ENCODE results near the gene ZGRF1.

- TF ChIP-seq TBL1XR1 (IDR thresholded peaks at IDR 0.05; ENCODE audit: low read depth, low read length) (no peak), EZH2 (IDR thresholded peaks at IDR 0.05; ENCODE audit: borderline replicate concordance, control insufficient read depth, low read depth, low read length) (no peak), JUND (IDR thresholded peaks at IDR 0.05; ENCODE audit: low read depth, low read length) (no peak), CREM (IDR thresholded peaks at IDR 0.05; ENCODE audit: low read depth) (no peak)
- TF ChIP-seq, protein P1, sequence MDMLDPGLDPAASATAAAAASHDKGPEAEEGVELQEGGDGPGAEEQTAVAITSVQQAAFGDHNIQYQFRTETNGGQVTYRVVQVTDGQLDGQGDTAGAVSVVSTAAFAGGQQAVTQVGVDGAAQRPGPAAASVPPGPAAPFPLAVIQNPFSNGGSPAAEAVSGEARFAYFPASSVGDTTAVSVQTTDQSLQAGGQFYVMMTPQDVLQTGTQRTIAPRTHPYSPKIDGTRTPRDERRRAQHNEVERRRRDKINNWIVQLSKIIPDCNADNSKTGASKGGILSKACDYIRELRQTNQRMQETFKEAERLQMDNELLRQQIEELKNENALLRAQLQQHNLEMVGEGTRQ (IDR thresholded peaks at IDR 0.05; ENCODE audit: borderline replicate concordance, low read depth, low read length) = no peak
Observed at GRCh38 chr4:112562254-112562879, 74.3 kb downstream of the ZGRF1 start.

All from GM12878 (cell line).